K562 (cell line): ENCODE measurements around the gene FRAT1. TPM values are rescaled to one million over a fixed set of nuclear protein-coding genes. Genes with fewer than 3 reads are reported as not detected.

Experiments
- AFF1 ChIP-seq, 2 experiments: fragments of 450-650 bp; IDR thresholded peaks; 2 replicates each; pipeline ENCODE4 v1.6.1; 2018; ENCODE audit warnings: mild to moderate bottlenecking in 2 of 2, low read depth in 1 of 2; ENCODE audit not compliant: partially characterized antibody in 2 of 2
- C11orf30 ChIP-seq: fragments of 450-650 bp; IDR thresholded peaks from 2 replicates; pipeline ENCODE4 v1.6.1; 2016; ENCODE audit warnings: low read depth, mild to moderate bottlenecking
- CBFA2T2 ChIP-seq: fragments of 450-650 bp; conservative IDR thresholded peaks from 2 replicates; pipeline ENCODE4 v1.6.1; 2017; ENCODE audit warnings: mild to moderate bottlenecking
- CTCFL ChIP-seq: IDR thresholded peaks from 2 replicates; pipeline ENCODE4 v1.6.1; 2011; ENCODE audit warnings: borderline replicate concordance, low read depth, mild to moderate bottlenecking, moderate library complexity, low read length; ENCODE audit not compliant: insufficient read depth, poor library complexity, severe bottlenecking
- EHMT2 ChIP-seq: fragments of 450-650 bp; IDR thresholded peaks from 2 replicates; pipeline ENCODE4 v1.6.1; 2018; ENCODE audit warnings: antibody characterized with exemption
- EP300 ChIP-seq: IDR thresholded peaks from 2 replicates; pipeline ENCODE4 v1.6.1; 2012; ENCODE audit warnings: low read length, improper control_type of control experiment
- HDAC6 ChIP-seq: IDR thresholded peaks from 2 replicates; pipeline ENCODE4 v1.6.1; 2012; ENCODE audit warnings: low read depth, mild to moderate bottlenecking, control low read depth, inconsistent platforms, low read length, moderate library complexity
- KDM2B ChIP-seq: fragments of 250-450 bp; sonication (Bioruptor Pico); IDR thresholded peaks from 2 replicates; pipeline ENCODE4 v1.8.0; 2021; ENCODE audit warnings: mild to moderate bottlenecking, moderate library complexity
- MEF2A ChIP-seq: IDR thresholded peaks from 2 replicates; pipeline ENCODE4 v1.6.1; 2011; ENCODE audit warnings: low read depth, mild to moderate bottlenecking, low read length, moderate library complexity; ENCODE audit not compliant: control insufficient read depth
- NFE2 ChIP-seq: IDR thresholded peaks from 2 replicates; pipeline ENCODE4 v1.6.1; 2014; ENCODE audit warnings: antibody characterized with exemption, low read depth
- PBX2 ChIP-seq, 2 experiments: IDR thresholded peaks in 1 of 2; conservative IDR thresholded peaks in 1 of 2; 2 replicates each; pipeline ENCODE4 v1.6.1; 2016; ENCODE audit warnings: low read depth in 2 of 2, mild to moderate bottlenecking in 1 of 2, missing compliant biosample characterization in 1 of 2, missing genetic modification characterization in 1 of 2, moderate library complexity in 1 of 2
- PTRF ChIP-seq: fragments of 450-650 bp; IDR thresholded peaks from 2 replicates; pipeline ENCODE4 v1.6.1; 2016; ENCODE audit warnings: mild to moderate bottlenecking, missing genetic modification characterization, missing compliant biosample characterization
- SIN3A ChIP-seq, 2 experiments: fragments of 150-350 bp in 1 of 2; IDR thresholded peaks; 2 replicates each; pipeline ENCODE4 v1.6.1; 2011 to 2016; ENCODE audit warnings: borderline replicate concordance in 2 of 2, low read depth in 2 of 2, low read length in 2 of 2, mild to moderate bottlenecking in 2 of 2, moderate library complexity in 2 of 2; ENCODE audit not compliant: control insufficient read depth in 1 of 2
- SMARCE1 ChIP-seq: fragments of 450-650 bp; IDR thresholded peaks from 2 replicates; pipeline ENCODE4 v1.7.1; 2016; ENCODE audit warnings: mild to moderate bottlenecking
- TAL1 ChIP-seq: fragments of 450-650 bp; IDR thresholded peaks from 2 replicates; pipeline ENCODE4 v1.6.1; 2016; ENCODE audit warnings: mild to moderate bottlenecking
- TRIM28 ChIP-seq: fragments of 450-650 bp; IDR thresholded peaks from 2 replicates; pipeline ENCODE4 v1.6.1; 2017
- ZNF699 ChIP-seq: fragments of 250-450 bp; sonication (Bioruptor Pico); IDR thresholded peaks from 2 replicates; pipeline ENCODE4 v1.8.0; 2021; ENCODE audit warnings: mild to moderate bottlenecking, moderate library complexity; ENCODE audit not compliant: insufficient replicate concordance
- polyA plus RNA-seq, 8 experiments: library from polyadenylated mRNA; depleted of rRNA in 4 of 8; stranded (reverse) in 5 of 8; unstranded in 3 of 8; fragments of >200 nt; fragmentation: Nextera tagmentation in 2 of 8; fragmentation: Illumina TruSeq in 1 of 8; extraction: Ambion mirVana in 2 of 8; extraction: Trizol in 1 of 8; gene quantifications; 2 replicates each; pipeline versions ENCODE4 v1.2.1 to v1.2.3, GENCODE V29; 2011 to 2014; ENCODE audit warnings: inconsistent platforms in 1 of 8, missing spikeins in 1 of 8
- total RNA-seq, 7 experiments: library from RNA; depleted of rRNA in 6 of 7; stranded (reverse); fragments of >200 nt in 6 of 7; fragmentation: Illumina TruSeq in 2 of 7; extraction: Trizol in 2 of 7; gene quantifications; 2 replicates each; pipeline versions ENCODE4 v1.2.1 to v1.2.3, GENCODE V29; 2011 to 2021; ENCODE audit warnings: low replicate concordance in 1 of 7
- TF ChIP-seq, protein P1 (sequence below): conservative IDR thresholded peaks from 2 replicates; pipeline ENCODE4 v1.6.1; 2011; ENCODE audit warnings: low read depth, mild to moderate bottlenecking, low read length; ENCODE audit not compliant: control insufficient read depth

The FRAT1 gene
- total and polyA plus RNA-seq, 9 of the 15 experiments (the other 6 are each of a cell fraction or from before 2014, with no cell fraction given) = 0.11 to 4.6 (median 1.4) TPM

GRCh38 chr10:97312897-97313296 lies 6.2 kb upstream of the FRAT1 start (continued):
- TF ChIP-seq PTRF (tag) (no peak), HDAC6 (no peak), ZNF699 (CRISPR knock-in tag) (no peak), C11orf30 (peak; percentile 88), SMARCE1 (peak; percentile 36; the same call in 1 of the 2 replicates), NFE2 (peak; percentile 21; the same call in 1 of the 2 replicates), TAL1 (peak; percentile 59), SIN3A (IDR thresholded peaks at IDR 0.05; ENCODE audit: borderline replicate concordance in 2 of 2, control insufficient read depth in 1 of 2, low read depth in 2 of 2, low read length in 2 of 2) (no peak), TRIM28 (0 out of 2 replicates have a peak, but pooled peaks have one; percentile 53), KDM2B (CRISPR knock-in tag) (no peak), CTCFL (no peak), EP300 (peak; percentile 73; the same call in 1 of the 2 replicates), AFF1 (IDR thresholded peaks at IDR 0.05; ENCODE audit: low read depth in 1 of 2, partially characterized antibody in 2 of 2) (peak in 1 of 2 experiments; percentile 34), EHMT2 (peak; percentile 55; the same call in 1 of the 2 replicates), MEF2A (0 out of 2 replicates have a peak, but pooled peaks have one; percentile 51), PBX2 (CRISPR knock-in tag; IDR thresholded peaks at IDR 0.05; ENCODE audit: low read depth) (no peak), PBX2 (tag; conservative IDR thresholded peaks at IDR 0.05; ENCODE audit: low read depth) (no peak), CBFA2T2 (peak; percentile 75)
- TF ChIP-seq, protein P1, sequence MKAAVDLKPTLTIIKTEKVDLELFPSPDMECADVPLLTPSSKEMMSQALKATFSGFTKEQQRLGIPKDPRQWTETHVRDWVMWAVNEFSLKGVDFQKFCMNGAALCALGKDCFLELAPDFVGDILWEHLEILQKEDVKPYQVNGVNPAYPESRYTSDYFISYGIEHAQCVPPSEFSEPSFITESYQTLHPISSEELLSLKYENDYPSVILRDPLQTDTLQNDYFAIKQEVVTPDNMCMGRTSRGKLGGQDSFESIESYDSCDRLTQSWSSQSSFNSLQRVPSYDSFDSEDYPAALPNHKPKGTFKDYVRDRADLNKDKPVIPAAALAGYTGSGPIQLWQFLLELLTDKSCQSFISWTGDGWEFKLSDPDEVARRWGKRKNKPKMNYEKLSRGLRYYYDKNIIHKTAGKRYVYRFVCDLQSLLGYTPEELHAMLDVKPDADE = no peak
